Lower leg skin (tissue), 4 donors: Measurements from ENCODE around the gene TUBA4B. TPM values are rescaled to one million over a fixed set of nuclear protein-coding genes. Genes with fewer than 3 reads are reported as not detected.

ENCODE experiments used
- DNase-seq, 2 donors: peaks; one replicate each; pipeline ENCODE4 v3.0.0-alpha.2; 2019; ENCODE audit warnings: low spot score in 2 of 2
- H3K4me3 ChIP-seq: fragments of 200-600 bp; sonication (generic); 2 replicates; pipeline ENCODE4 v1.5.1; 2017; ENCODE audit warnings: mild to moderate bottlenecking, low read depth; ENCODE audit not compliant: poor library complexity, severe bottlenecking
- POLR2A ChIP-seq, 2 donors: fragments of 450-650 bp; IDR thresholded peaks; one replicate each; pipeline ENCODE4 v1.6.1; 2016 to 2017; ENCODE audit warnings: antibody characterized with exemption in 2 of 2, mild to moderate bottlenecking in 1 of 2, moderate library complexity in 1 of 2
- WGBS, 2 donors: methylation state at CpG; one replicate each; pipeline ENCODE4 v1.1.5; 2018; 5-methylcytosine and 5-hydroxymethylcytosine counted together
- intact Hi-C: fragments of 100-400 bp; cut with DNase I; formaldehyde crosslinking; loops from one replicate; pipeline ENCODE4 v1.15.0; 2023; ENCODE audit warnings: low total_unique reads
- total RNA-seq, 4 donors: library from RNA; depleted of rRNA; stranded (reverse); fragments of >200 nt; gene quantifications; one replicate each; pipeline ENCODE4 v1.1.0, GENCODE V29; 2016
- TF ChIP-seq, protein P1 (sequence below), 3 donors: fragments of 450-650 bp; IDR thresholded peaks; one replicate each; pipeline ENCODE4 v1.5.1; 2016; ENCODE audit warnings: antibody characterized with exemption in 3 of 3, mild to moderate bottlenecking in 3 of 3, moderate library complexity in 2 of 3

Gene TUBA4B
- total RNA-seq, 4 donors from 2014 or later: not detected

DNA sequence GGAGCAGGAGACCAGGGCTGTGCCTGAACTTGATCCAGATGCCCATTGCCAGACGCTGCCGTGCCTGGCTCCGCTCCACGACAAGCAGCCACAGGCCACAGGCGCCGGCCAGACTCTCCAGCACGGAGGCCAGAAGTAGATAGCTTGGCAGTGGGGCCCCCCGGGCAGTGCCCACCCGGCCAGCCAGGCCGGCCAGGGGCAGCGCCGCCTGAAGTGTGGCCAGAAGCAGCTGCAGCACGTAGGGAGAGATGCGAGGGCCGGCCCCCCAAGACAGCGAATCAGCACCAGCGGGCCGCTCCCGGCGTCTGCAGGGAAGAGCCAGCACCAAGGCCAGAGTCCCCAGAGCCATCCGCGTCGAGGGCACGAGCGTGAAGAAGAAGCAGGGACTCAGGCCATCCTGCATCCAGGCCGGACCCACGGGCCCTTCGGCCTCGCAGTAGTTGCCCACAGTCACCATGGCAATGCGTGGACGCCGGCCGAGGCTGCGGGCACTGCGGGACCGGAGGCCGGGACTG, 34.8 kb upstream of the TUBA4B start:
- H3K4me3 ChIP-seq: peak overlapping the region; percentile 26
- TF ChIP-seq POLR2A (IDR thresholded peaks at IDR 0.05): no peak
- TF ChIP-seq, protein P1, sequence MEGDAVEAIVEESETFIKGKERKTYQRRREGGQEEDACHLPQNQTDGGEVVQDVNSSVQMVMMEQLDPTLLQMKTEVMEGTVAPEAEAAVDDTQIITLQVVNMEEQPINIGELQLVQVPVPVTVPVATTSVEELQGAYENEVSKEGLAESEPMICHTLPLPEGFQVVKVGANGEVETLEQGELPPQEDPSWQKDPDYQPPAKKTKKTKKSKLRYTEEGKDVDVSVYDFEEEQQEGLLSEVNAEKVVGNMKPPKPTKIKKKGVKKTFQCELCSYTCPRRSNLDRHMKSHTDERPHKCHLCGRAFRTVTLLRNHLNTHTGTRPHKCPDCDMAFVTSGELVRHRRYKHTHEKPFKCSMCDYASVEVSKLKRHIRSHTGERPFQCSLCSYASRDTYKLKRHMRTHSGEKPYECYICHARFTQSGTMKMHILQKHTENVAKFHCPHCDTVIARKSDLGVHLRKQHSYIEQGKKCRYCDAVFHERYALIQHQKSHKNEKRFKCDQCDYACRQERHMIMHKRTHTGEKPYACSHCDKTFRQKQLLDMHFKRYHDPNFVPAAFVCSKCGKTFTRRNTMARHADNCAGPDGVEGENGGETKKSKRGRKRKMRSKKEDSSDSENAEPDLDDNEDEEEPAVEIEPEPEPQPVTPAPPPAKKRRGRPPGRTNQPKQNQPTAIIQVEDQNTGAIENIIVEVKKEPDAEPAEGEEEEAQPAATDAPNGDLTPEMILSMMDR (IDR thresholded peaks at IDR 0.05): no peak
- peak; percentile 38 to 92 for DNase-seq
- 0 to 1% methylated on average over 2 to 21 of the region's 37 CpGs for WGBS, 2 donors
- intact Hi-C loops: no loop called here

DNA sequence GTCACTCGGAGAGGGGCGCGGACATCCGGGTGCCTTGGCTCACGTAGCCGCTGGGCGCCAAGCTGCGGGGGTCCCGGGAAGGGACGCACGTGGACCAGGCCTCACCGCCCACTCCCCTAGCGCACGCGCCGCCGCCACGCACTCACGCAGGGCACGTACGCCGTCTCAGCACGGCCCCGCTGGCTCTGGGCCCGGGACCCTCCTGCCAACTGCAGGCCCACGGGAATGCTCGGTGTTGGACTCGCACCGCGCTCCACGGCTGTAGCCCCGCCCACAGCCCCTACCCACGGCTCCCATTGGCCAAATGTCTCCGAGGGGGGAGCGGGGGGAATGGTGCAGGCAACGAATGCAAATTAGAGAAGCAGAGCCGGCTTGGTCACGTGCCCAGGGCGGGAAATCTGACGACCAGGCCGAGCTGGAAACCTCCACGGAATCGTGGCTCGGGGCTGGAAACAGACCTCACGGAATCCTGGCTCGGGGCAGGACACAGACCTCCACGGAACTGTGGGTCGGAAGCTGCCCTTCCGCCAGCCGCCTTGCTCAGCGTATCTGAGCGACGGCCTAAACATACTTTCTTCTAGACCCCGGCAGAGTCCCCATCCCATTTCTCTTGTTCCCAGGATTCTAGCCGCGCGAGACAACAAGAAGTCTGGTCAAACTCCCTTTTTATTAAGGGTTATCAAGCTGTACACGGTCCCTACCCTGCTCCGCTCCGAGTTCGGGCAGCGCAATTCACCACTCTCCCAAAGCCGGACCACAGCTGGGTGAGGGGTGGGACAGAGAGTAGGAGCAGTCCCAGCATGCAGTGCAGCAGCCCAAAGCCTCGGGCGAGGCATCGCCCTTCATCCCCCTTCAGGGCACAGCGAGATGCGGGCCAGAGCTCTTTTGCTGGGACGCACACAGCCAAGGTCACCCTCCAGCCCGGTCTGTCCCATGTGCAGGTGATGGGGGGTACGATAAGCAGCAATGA, 34.0 kb upstream of the TUBA4B start, which contains the start of gene ABCB6:
Gene ABCB6 (minus strand): TSS at position 227 of the 970 bp plus-strand sequence. CDS start 285 bp downstream, outside the sequence.
- peak; percentile 97 to 99 for DNase-seq
- WGBS, 2 donors: 10 to 21% methylated on average over 36 to 70 of the region's 71 CpGs
- TF ChIP-seq POLR2A (IDR thresholded peaks at IDR 0.05): no peak
- TF ChIP-seq, protein P1 (IDR thresholded peaks at IDR 0.05): no peak
- H3K4me3 ChIP-seq: peak within 1 kb of the TSS; percentile 26
- intact Hi-C loops: no loop called here

DNA sequence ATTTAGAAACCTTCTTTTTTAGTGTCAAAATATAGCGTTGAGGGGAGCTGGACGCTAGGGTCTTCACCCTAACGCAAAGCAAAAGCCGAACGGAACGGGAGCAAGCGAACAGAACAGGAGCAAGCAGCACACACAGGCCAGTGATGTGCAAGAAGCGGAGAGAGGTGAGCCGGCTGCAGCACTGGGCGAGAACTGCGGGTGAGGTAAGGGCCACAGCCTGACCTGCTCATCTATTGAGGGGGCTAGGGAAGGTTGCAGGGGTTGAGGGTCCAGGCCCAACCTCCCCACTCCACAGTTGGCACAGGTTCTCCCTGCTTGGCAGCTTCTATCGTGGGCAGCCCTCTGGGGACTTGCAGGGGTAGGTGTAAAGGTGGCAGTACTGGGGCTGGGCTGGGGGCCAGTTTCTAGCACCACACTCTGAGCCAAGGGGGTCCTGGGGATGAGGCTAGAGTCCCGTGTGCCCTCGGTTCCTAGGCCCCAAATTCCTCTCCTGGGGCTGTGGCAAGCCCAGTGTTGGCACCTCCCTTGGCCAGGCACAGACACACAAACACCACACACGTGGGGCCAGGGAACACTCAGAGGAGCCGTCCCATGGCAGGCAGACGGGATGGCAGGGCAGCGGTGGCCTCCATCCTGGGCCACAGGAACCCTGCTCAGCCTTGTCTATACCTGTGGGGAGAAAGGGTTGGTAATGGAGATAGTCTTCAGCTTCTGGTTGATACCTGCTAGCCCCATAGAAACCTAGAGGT, 33.1 kb upstream of the TUBA4B start:
- 88 to 89% methylated on average over 18 of the region's 18 CpGs for WGBS, 2 donors
- DNase-seq: no peak
- H3K4me3 ChIP-seq: no peak overlapping the region
- TF ChIP-seq, protein P1 (IDR thresholded peaks at IDR 0.05): no peak
- TF ChIP-seq POLR2A (IDR thresholded peaks at IDR 0.05): no peak
- intact Hi-C loops: loop anchor here (10.0 kb wide), 1 partner anchor 915 kb away; no protein-coding TSS in a partner anchor

DNA sequence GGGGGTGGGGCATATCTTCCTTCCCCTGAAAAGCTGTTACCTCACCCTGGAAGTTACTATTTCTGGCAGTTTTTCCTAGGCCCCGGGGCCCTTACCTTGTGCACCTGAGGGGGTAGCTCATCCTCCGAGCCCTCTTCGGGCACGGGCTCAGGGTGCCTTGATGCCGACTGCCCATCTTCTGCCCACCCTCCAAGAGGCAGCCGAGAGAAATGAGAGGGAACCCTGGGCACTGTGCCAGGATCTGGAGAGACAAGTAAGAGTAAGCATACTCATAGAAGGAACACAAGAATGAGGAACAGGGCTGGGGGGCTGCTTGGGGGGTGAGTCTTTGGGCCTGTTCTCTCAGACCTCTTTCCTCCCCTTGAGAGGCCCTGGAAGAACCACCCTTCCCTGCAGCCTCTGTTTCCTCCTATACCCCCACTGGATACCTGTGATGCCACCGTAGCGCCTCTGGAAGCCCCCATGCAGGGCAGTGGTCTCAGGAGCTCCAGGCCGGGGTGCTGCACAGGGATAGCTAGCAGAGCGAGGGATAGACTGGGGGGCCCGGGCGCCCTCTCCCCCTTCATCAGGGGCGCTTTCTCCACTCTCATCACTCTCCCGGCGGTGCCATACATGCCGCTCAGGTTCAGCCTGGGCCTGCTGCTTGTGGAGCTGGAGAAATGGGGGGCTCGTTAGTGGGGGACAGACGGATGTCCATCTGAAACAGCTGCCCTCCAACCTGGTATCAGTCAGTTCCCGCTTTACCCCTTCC, 32.2 kb upstream of the TUBA4B start:
- 87 to 88% methylated on average over 19 of the region's 19 CpGs for WGBS, 2 donors
- intact Hi-C loops: loop anchor here (10.0 kb wide), 1 partner anchor 916 kb away; no protein-coding TSS in a partner anchor

More for the DNA sequence above, 32.2 kb upstream of the TUBA4B start:
- H3K4me3 ChIP-seq: no peak overlapping the region
- TF ChIP-seq, protein P1 (IDR thresholded peaks at IDR 0.05): no peak
- no peak for TF ChIP-seq POLR2A (IDR thresholded peaks at IDR 0.05)
- no peak for DNase-seq
